Measurements from ENCODE around the gene SSBP3. TPM values are rescaled to one million over a fixed set of nuclear protein-coding genes. Genes with fewer than 3 reads are reported as not detected.
A peak's percentile ranks its signal among the peaks of the same experiment; 100 is the strongest.

Gene SSBP3
- polyA plus RNA-seq, 4 donors: 24.2 to 41.9 (median 32.2) TPM

DNA sequence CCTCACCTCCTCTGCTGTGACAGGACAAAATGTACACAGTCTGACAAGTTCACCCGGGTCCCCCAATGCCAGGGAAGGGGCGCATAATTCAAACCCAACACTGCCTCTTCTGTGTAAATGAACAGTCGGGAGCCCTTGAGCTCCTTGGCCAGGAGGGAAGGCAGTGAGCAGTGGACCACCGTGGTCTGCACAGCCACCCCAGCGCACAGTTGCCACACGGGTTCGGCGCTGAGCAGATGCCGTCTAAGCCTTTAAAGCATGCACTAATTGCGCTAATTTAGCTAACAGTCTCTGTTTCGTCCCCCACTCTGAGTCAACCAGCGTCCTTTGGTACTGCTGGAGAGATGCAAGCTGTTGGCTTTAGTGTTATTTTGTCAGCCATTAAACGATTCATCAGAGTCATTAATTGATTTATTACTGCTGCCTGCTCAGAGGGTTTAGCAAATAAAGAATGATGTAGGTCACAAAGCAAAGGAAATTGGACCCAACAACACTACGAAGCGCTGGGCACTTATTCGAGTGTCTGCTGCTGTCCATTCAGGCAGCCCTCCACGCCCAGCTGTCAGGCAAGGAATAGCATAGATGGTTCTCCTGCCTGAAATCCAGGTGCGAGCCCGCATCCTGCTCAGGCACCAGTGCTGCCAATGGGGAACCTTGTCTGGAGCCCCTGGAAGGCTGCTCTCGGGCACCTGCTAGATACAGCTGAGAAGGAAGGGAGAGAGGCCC lies 114.8 kb downstream of the SSBP3 start:
- Histone ChIP-seq H3K27me3 (ENCODE audit: control insufficient read depth in 3 of 3, insufficient read depth in 3 of 3, low read length in 3 of 3) (no peaks in the 10 kb centered on the region), H3K36me3 (ENCODE audit: control insufficient read depth in 3 of 3, insufficient read depth in 2 of 3, low read depth in 1 of 3, low read length in 3 of 3) (peaks cover 0 to 13% (median 0%) of the 10 kb centered on the region in 3 donors), H3K4me3 (ENCODE audit: low read depth in 1 of 3, low read length in 3 of 3) (no peak overlapping the region), H3K4me1 (ENCODE audit: control insufficient read depth in 3 of 3, insufficient read depth in 2 of 3, low read depth in 1 of 3, low read length in 2 of 3) (peaks cover 30 to 70% (median 39%) of the 10 kb centered on the region in 3 donors), H3K9me3 (ENCODE audit: control insufficient read depth in 2 of 2, insufficient read depth in 1 of 2, low read depth in 1 of 2, low read length in 1 of 2) (no peaks in the 10 kb centered on the region), H3K27ac (ENCODE audit: low read depth in 1 of 3, low read length in 2 of 3) (peak overlapping the region; percentile 51 to 70 (median 51))
- 24 to 57% (median 43%) methylated on average over 20 of the region's 20 CpGs for WGBS, 3 donors
- DNase-seq (peak in 1 of 2 donors; percentile 74), FAIRE-seq (no peak)

DNA sequence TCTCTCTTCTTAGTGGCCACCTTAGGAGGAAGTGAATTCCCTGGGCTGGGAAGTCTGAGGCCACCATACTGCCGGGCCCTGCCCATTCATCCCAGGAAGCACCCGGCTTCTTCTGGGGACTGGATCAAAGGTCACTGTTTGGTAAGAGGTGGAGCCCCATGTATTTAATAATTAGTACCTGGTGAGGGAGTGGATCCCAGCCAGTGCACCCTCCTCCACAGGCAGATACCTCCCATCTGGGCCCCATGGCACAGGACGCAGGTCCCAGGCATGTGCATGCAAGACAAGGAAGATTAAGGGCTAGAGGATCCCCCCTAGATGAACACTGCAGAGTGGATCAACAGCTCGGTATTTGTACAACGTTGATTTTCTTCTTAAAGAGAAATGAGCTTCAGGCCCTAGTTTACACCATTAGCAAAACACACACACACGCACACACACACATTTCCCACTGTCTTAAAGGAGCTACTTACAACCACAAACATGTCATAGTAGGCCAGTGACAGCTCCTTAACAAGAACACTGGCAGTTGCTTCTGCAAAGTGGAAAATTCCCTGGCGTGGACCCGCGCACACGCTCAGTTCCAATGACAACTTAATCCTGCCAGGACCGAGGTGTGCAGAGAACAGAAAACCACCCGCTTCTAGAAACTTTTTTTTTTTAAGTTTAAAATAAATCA lies 115.5 kb downstream of the SSBP3 start:
- 11 to 38% (median 22%) methylated on average over 12 of the region's 12 CpGs for WGBS, 3 donors
- H3K27me3 ChIP-seq (ENCODE audit: control insufficient read depth in 3 of 3, insufficient read depth in 3 of 3, low read length in 3 of 3): no peaks in the 10 kb centered on the region
- H3K4me1 ChIP-seq (ENCODE audit: control insufficient read depth in 3 of 3, insufficient read depth in 2 of 3, low read depth in 1 of 3, low read length in 2 of 3): peaks cover 37 to 77% (median 46%) of the 10 kb centered on the region in 3 donors
- H3K36me3 ChIP-seq (ENCODE audit: control insufficient read depth in 3 of 3, insufficient read depth in 2 of 3, low read depth in 1 of 3, low read length in 3 of 3): peaks cover 0 to 10% (median 0%) of the 10 kb centered on the region in 3 donors
- DNase-seq (peak; percentile 89 to 91), FAIRE-seq (no peak)
- H3K9me3 ChIP-seq (ENCODE audit: control insufficient read depth in 2 of 2, insufficient read depth in 1 of 2, low read depth in 1 of 2, low read length in 1 of 2): no peaks in the 10 kb centered on the region
- no peak overlapping the region for H3K4me3 ChIP-seq (ENCODE audit: low read depth in 1 of 3, low read length in 3 of 3)
- peak overlapping the region; percentile 70 to 92 (median 90) for H3K27ac ChIP-seq (ENCODE audit: low read depth in 1 of 3, low read length in 2 of 3)

GRCh38 chr1:54289712-54290233 lies 116.4 kb downstream of the SSBP3 start:
- H3K4me1 ChIP-seq (ENCODE audit: control insufficient read depth in 3 of 3, insufficient read depth in 2 of 3, low read depth in 1 of 3, low read length in 2 of 3): peaks cover 39 to 75% (median 46%) of the 10 kb centered on the region in 3 donors
- no peak overlapping the region for H3K4me3 ChIP-seq (ENCODE audit: low read depth in 1 of 3, low read length in 3 of 3)
- peaks cover 0 to 10% (median 0%) of the 10 kb centered on the region in 3 donors for H3K36me3 ChIP-seq (ENCODE audit: control insufficient read depth in 3 of 3, insufficient read depth in 2 of 3, low read depth in 1 of 3, low read length in 3 of 3)
- H3K9me3 ChIP-seq (ENCODE audit: control insufficient read depth in 2 of 2, insufficient read depth in 1 of 2, low read depth in 1 of 2, low read length in 1 of 2): no peaks in the 10 kb centered on the region
- DNase-seq (no peak), FAIRE-seq (no peak)
- 46 to 77% (median 60%) methylated on average over 6 of the region's 6 CpGs for WGBS, 3 donors
- no peaks in the 10 kb centered on the region for H3K27me3 ChIP-seq (ENCODE audit: control insufficient read depth in 3 of 3, insufficient read depth in 3 of 3, low read length in 3 of 3)
- H3K27ac ChIP-seq (ENCODE audit: low read depth in 1 of 3, low read length in 2 of 3): peak overlapping the region; percentile 70 to 92 (median 90)

- 66 to 72% (median 67%) methylated on average over 9 of the region's 9 CpGs for WGBS, 3 donors
- no peaks in the 10 kb centered on the region for H3K27me3 ChIP-seq (ENCODE audit: control insufficient read depth in 3 of 3, insufficient read depth in 3 of 3, low read length in 3 of 3)
- H3K4me3 ChIP-seq (ENCODE audit: low read depth in 1 of 3, low read length in 3 of 3): no peak overlapping the region
- DNase-seq (no peak), FAIRE-seq (no peak)
- no peaks in the 10 kb centered on the region for H3K9me3 ChIP-seq (ENCODE audit: control insufficient read depth in 2 of 2, insufficient read depth in 1 of 2, low read depth in 1 of 2, low read length in 1 of 2)
- H3K27ac ChIP-seq (ENCODE audit: low read depth in 1 of 3, low read length in 2 of 3): peak overlapping the region; percentile 80 to 90 (median 81)
- H3K4me1 ChIP-seq (ENCODE audit: control insufficient read depth in 3 of 3, insufficient read depth in 2 of 3, low read depth in 1 of 3, low read length in 2 of 3): peaks cover 42 to 77% (median 46%) of the 10 kb centered on the region in 3 donors
- H3K36me3 ChIP-seq (ENCODE audit: control insufficient read depth in 3 of 3, insufficient read depth in 2 of 3, low read depth in 1 of 3, low read length in 3 of 3): peaks cover 0 to 10% (median 0%) of the 10 kb centered on the region in 3 donors
Measured at GRCh38 chr1:54287801-54288211, 118.4 kb downstream of the SSBP3 start.

DNA sequence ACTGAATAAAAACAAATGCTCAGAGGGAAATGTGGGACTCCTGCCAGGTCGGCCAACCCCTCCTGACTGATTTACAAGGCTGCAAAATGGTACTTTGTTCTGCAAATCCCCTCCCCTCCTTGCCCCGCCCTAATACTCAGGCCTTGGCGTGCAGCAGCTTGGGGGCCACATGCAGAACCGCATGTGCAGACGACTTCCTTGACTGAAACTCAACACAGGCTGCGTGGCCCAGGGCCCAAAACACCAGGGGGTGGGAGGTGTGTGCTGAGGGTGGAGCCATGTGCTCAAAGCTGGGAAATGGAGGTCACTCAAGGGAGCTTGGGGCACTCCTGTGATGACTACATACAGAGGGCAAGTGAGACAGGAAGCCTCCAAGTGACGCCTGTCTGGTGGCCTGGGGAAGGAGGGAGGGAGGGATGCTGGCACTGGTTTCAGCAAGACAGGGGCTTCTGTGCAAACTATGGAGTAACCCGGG lies 119.0 kb downstream of the SSBP3 start:
- H3K9me3 ChIP-seq (ENCODE audit: control insufficient read depth in 2 of 2, insufficient read depth in 1 of 2, low read depth in 1 of 2, low read length in 1 of 2): no peaks in the 10 kb centered on the region
- no peak overlapping the region for H3K4me3 ChIP-seq (ENCODE audit: low read depth in 1 of 3, low read length in 3 of 3)
- H3K27me3 ChIP-seq (ENCODE audit: control insufficient read depth in 3 of 3, insufficient read depth in 3 of 3, low read length in 3 of 3): no peaks in the 10 kb centered on the region
- 1 to 9% (median 4%) methylated on average over 8 of the region's 8 CpGs for WGBS, 3 donors
- H3K4me1 ChIP-seq (ENCODE audit: control insufficient read depth in 3 of 3, insufficient read depth in 2 of 3, low read depth in 1 of 3, low read length in 2 of 3): peaks cover 45 to 80% (median 46%) of the 10 kb centered on the region in 3 donors
- peaks cover 0 to 10% (median 0%) of the 10 kb centered on the region in 3 donors for H3K36me3 ChIP-seq (ENCODE audit: control insufficient read depth in 3 of 3, insufficient read depth in 2 of 3, low read depth in 1 of 3, low read length in 3 of 3)
- no peak for FAIRE-seq
- H3K27ac ChIP-seq (ENCODE audit: low read depth in 1 of 3, low read length in 2 of 3): peak overlapping the region; percentile 80 to 90 (median 81)
- DNase-seq: peak; percentile 92 to 94

- FAIRE-seq: no peak
- WGBS, 3 donors: 52 to 73% (median 56%) methylated on average over 5 of the region's 5 CpGs
- no peak overlapping the region for H3K4me3 ChIP-seq (ENCODE audit: low read depth in 1 of 3, low read length in 3 of 3)
- peaks cover 0 to 19% (median 0%) of the 10 kb centered on the region in 3 donors for H3K36me3 ChIP-seq (ENCODE audit: control insufficient read depth in 3 of 3, insufficient read depth in 2 of 3, low read depth in 1 of 3, low read length in 3 of 3)
- H3K27ac ChIP-seq (ENCODE audit: low read depth in 1 of 3, low read length in 2 of 3): peak overlapping the region in 2 of 3 donors; percentile 80 to 90
- no peaks in the 10 kb centered on the region for H3K27me3 ChIP-seq (ENCODE audit: control insufficient read depth in 3 of 3, insufficient read depth in 3 of 3, low read length in 3 of 3)
- no peaks in the 10 kb centered on the region for H3K9me3 ChIP-seq (ENCODE audit: control insufficient read depth in 2 of 2, insufficient read depth in 1 of 2, low read depth in 1 of 2, low read length in 1 of 2)
- no peak for DNase-seq
- peaks cover 37 to 72% (median 37%) of the 10 kb centered on the region in 3 donors for H3K4me1 ChIP-seq (ENCODE audit: control insufficient read depth in 3 of 3, insufficient read depth in 2 of 3, low read depth in 1 of 3, low read length in 2 of 3)
Measured at GRCh38 chr1:54285815-54286345, 120.3 kb downstream of the SSBP3 start.

DNA sequence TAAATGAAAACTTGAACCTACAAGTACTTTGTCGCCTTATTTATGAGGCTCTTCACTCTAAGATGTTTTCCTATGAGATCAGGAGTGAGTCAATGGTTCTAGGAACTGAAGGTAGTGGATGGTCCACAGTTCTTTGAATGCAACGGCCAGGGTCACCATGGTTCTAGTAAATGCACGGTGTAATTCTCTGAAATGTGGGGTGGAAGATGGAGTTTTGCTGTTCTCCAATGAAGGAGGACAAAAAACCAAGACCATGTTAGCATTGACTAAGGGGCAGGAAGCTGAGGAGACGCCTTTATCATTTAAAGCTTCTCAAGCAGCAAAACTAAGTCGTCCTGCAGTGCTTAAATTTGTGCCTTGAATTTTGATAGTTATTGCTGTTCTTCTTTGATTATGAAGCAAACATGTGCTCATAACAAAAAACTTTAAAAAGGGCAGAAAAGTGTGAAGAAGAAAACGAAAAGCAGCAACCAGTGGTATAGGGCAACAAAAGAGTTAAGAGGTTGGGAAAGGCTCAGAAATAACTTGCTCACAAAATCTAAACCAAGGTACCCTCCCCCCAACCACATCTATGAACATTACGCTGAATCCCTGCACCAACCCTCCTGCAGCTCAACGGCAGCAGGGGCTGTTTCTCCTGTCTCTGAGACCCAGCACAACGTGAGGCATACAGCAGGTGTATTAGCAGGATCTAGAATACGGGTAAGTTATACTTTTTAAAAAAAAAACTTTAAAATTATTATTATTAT lies 121.2 kb downstream of the SSBP3 start:
- Histone ChIP-seq H3K4me1 (ENCODE audit: control insufficient read depth in 3 of 3, insufficient read depth in 2 of 3, low read depth in 1 of 3, low read length in 2 of 3) (peaks cover 32 to 64% (median 36%) of the 10 kb centered on the region in 3 donors), H3K27me3 (ENCODE audit: control insufficient read depth in 3 of 3, insufficient read depth in 3 of 3, low read length in 3 of 3) (no peaks in the 10 kb centered on the region), H3K36me3 (ENCODE audit: control insufficient read depth in 3 of 3, insufficient read depth in 2 of 3, low read depth in 1 of 3, low read length in 3 of 3) (peaks cover 0 to 27% (median 0%) of the 10 kb centered on the region in 3 donors), H3K4me3 (ENCODE audit: low read depth in 1 of 3, low read length in 3 of 3) (no peak overlapping the region), H3K27ac (ENCODE audit: low read depth in 1 of 3, low read length in 2 of 3) (no peak overlapping the region), H3K9me3 (ENCODE audit: control insufficient read depth in 2 of 2, insufficient read depth in 1 of 2, low read depth in 1 of 2, low read length in 1 of 2) (no peaks in the 10 kb centered on the region)
- DNase-seq (no peak), FAIRE-seq (no peak)
- WGBS, 3 donors: 74 to 84% (median 76%) methylated on average over 10 of the region's 10 CpGs
